HG03159 (cell line): ENCODE results near the gene IFT25.

Experiments used
- ATAC-seq: cut with Tn5 transposase; IDR thresholded peaks from one replicate; pipeline ENCODE4 v1.9.1; 2021; ENCODE audit warnings: mild to moderate bottlenecking, moderate library complexity; ENCODE audit not compliant: unreplicated experiment

IFT25 gene

GRCh38 chr1:53930932-53931331 lies 14.6 kb downstream of the IFT25 start:
- no peak for ATAC-seq

GRCh38 chr1:53929246-53929960 lies 16.1 kb downstream of the IFT25 start:
- no peak for ATAC-seq

GRCh38 chr1:53927376-53927881 lies 18.1 kb downstream of the IFT25 start:
- no peak for ATAC-seq

GRCh38 chr1:53919675-53920066 lies 25.8 kb downstream of the IFT25 start:
- no peak for ATAC-seq

GRCh38 chr1:53918343-53918742 lies 27.2 kb downstream of the IFT25 start:
- no peak for ATAC-seq

- ATAC-seq, result no peak
These were observed 32.0 kb downstream of the IFT25 start for GRCh38 chr1:53913352-53914033.

- ATAC-seq, result no peak
These were observed 34.1 kb downstream of the IFT25 start for GRCh38 chr1:53911442-53911841.

GRCh38 chr1:53909946-53910345 lies 35.6 kb downstream of the IFT25 start:
- no peak for ATAC-seq

- no peak for ATAC-seq
These were observed 39.4 kb downstream of the IFT25 start for GRCh38 chr1:53906121-53906520.

GRCh38 chr1:53905509-53905908 lies 40.0 kb downstream of the IFT25 start:
- ATAC-seq, result no peak

GRCh38 chr1:53902235-53903138 lies 43.0 kb downstream of the IFT25 start:
- no peak for ATAC-seq

GRCh38 chr1:53899708-53900107 lies 45.8 kb downstream of the IFT25 start:
- no peak for ATAC-seq

- ATAC-seq, result no peak
These were observed 46.3 kb downstream of the IFT25 start for GRCh38 chr1:53899206-53899628.

GRCh38 chr1:53896635-53897229 lies 48.8 kb downstream of the IFT25 start:
- no peak for ATAC-seq

GRCh38 chr1:53895421-53895820 lies 50.1 kb downstream of the IFT25 start:
- ATAC-seq, result no peak

- no peak for ATAC-seq
These were observed 50.9 kb downstream of the IFT25 start for GRCh38 chr1:53894644-53895043.

GRCh38 chr1:53893999-53894636 lies 51.4 kb downstream of the IFT25 start, which contains the start of gene DIO1:
TSS of gene DIO1 (plus strand) at chr1:53894187. CDS start at chr1:53894211, 24 bp downstream.
- ATAC-seq, result no peak

- ATAC-seq, result no peak
These were observed 52.6 kb downstream of the IFT25 start for GRCh38 chr1:53892911-53893310.

- no peak for ATAC-seq
These were observed 53.8 kb downstream of the IFT25 start for GRCh38 chr1:53891678-53892077.

GRCh38 chr1:53891018-53891417 lies 54.5 kb downstream of the IFT25 start:
- ATAC-seq, result no peak
